HUES64 (cell line): Measurements from ENCODE around the gene TCHP.
"Not testable (repeated sequence)": the region's sequence is repeated elsewhere in the genome, so short reads cannot be mapped to it uniquely, and the experiment has no call there.

ENCODE experiments used
- H3K27ac ChIP-seq: 2 replicates; pipeline ENCODE4 v1.7.0; 2013; ENCODE audit warnings: low read depth, low read length, inconsistent platforms
- H3K27me3 ChIP-seq: 2 replicates; pipeline ENCODE4 v1.6.1; 2013; ENCODE audit warnings: mild to moderate bottlenecking, low read length; ENCODE audit not compliant: insufficient read depth
- H3K36me3 ChIP-seq: 2 replicates; pipeline ENCODE4 v1.6.1; 2013; ENCODE audit warnings: mild to moderate bottlenecking, low read length; ENCODE audit not compliant: insufficient read depth
- H3K4me1 ChIP-seq: 2 replicates; pipeline ENCODE4 v1.6.1; 2013; ENCODE audit warnings: mild to moderate bottlenecking, low read length, moderate library complexity; ENCODE audit not compliant: insufficient read depth
- H3K4me3 ChIP-seq: 2 replicates; pipeline ENCODE4 v1.5.1; 2013; ENCODE audit warnings: mild to moderate bottlenecking, low read length, moderate library complexity
- H3K9ac ChIP-seq: 2 replicates; pipeline ENCODE4 v1.6.1; 2013; ENCODE audit warnings: mild to moderate bottlenecking, low read depth, low read length
- H3K9me3 ChIP-seq: 2 replicates; pipeline ENCODE4 v1.6.1; 2013; ENCODE audit warnings: low read depth, low read length; ENCODE audit not compliant: insufficient read depth
- WGBS: fragments of 150-250, 120-280 bp; methylation state at CpG from one replicate; pipeline ENCODE4 v1.1.7; 2013; ENCODE audit warnings: missing lambda C conversion rate; 5-methylcytosine and 5-hydroxymethylcytosine counted together

TCHP gene

DNA sequence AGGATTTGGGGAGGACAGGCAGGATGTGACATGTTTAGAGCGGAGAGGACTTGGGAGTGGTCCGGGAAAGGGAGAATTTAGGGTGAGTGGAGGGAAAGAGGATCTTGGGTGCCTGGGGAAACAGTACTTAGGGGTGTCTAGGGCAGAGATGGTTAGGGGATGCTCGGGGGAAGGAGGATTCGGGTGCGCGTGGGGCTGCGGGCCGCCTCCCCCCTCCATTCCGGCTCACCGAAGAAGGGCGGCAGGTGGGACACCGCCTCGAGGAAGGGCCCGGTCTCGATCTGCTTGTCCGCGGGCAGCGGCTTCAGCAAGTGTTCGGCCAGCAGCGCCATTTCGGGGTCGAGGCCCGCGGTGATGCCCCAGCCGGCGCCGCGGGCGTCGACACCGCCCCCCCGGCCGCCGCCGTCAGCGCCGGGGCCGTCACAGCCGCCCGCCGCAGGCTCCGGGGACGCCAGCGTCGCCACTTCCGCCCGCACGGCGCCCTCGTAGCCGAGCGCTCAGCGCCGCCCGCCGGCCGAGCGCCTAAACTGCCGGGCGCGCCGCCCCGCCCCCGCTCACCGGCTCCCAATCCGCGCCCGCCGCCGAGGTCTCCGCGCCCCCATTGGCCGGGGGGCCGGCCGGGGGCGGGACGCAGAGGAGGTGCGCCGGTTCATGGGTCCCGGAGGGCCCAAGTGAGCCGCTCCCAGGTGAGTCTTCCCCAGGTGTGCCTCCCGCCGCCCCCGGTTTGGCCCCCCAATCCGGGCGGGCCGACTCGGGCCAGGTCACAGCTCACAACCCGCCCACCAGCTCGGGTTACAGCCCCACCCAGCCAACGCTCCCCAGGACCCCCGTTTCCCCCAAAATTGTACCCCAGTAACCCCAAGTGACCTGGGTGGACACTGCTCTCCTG is 19.8 kb upstream of the TCHP start, which contains the start of gene GLTP:
Gene GLTP, minus strand, starts transcription at position 499 of the 889 bp plus-strand sequence. Its CDS starts 167 bp downstream, at position 332.
- Histone ChIP-seq H3K27me3 (peaks cover 6% of the 10 kb centered on the region), H3K27ac (peak within 1 kb of the TSS; percentile 43; the same call in 1 of the 2 replicates), H3K9ac (peak within 1 kb of the TSS; percentile 77), H3K9me3 (no peaks in the 10 kb centered on the region), H3K4me1 (peaks cover 19% of the 10 kb centered on the region), H3K4me3 (peak within 1 kb of the TSS; percentile 96), H3K36me3 (no peaks in the 10 kb centered on the region)
- WGBS = under 1% methylated on average over 92 of the region's 92 CpGs

DNA sequence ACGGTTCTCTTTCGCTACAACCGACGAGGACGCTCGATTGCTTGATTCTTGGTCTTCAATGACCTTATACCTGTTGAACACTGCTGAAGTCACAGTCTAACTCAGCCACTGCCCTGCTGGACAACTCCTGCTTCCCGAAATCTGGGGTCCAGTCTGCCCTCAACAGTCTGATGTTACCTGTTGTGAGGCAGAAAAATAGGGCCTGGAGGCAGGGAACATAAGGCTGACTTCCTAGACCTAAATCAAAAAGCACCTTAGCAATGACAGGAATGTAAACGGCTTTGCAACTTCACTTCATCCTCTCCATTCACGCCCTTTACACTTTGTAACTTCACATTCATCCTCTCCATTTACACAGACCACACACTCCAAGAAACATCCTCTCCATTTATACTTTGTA is 19.1 kb upstream of the TCHP start:
- H3K36me3 ChIP-seq = no peaks in the 10 kb centered on the region
- peaks cover 19% of the 10 kb centered on the region for H3K4me1 ChIP-seq
- peak overlapping the region; percentile 43; the same call in 1 of the 2 replicates for H3K27ac ChIP-seq
- 4% methylated on average over 9 of the region's 9 CpGs for WGBS
- H3K4me3 ChIP-seq = peak overlapping the region; percentile 96
- H3K9me3 ChIP-seq = no peaks in the 10 kb centered on the region
- peak overlapping the region; percentile 9 for H3K9ac ChIP-seq
- peaks cover 6% of the 10 kb centered on the region for H3K27me3 ChIP-seq

DNA sequence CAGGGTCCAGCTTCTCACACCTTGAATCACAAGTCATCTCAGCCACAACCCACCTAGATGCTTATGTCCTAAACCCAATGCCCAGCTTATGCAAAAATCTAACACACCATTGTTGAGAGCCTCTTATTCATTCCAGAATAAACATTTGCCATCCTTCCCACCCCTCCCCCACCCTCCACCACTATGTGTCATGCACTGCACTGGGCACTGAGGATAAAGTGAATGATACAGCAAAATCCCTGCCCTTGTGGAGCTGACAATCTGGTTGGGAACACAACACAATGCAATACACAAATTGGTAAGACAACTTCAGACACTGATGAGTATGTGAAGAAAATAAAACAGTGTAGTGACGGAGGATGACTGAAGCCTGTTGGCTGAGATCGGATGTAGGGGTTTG is 18.3 kb upstream of the TCHP start:
- 77% methylated on average over 2 of the region's 2 CpGs for WGBS
- Histone ChIP-seq H3K9ac (no peak overlapping the region), H3K36me3 (no peaks in the 10 kb centered on the region), H3K4me1 (peaks cover 19% of the 10 kb centered on the region), H3K9me3 (no peaks in the 10 kb centered on the region), H3K4me3 (peak overlapping the region; percentile 96), H3K27ac (no peak overlapping the region), H3K27me3 (peaks cover 6% of the 10 kb centered on the region)

DNA sequence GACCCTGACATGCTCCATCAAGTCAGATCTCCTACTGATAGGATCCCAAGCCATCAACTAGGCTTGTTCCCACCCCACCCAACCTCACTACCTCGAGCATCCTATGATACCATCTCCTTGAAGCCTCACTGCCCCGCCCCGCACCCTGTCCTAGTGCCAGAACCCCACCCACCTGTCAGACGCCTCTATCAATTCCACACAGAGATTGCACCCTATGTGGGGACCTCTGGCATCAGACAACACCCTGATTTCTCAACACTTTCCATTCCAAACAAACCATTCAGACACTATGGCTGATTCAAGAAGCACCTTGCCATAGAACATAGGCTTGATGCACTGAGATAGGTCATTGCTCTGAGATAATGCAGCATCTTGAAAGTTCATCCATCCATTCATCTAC is 16.6 kb upstream of the TCHP start:
- Histone ChIP-seq H3K4me3 (no peak overlapping the region), H3K27ac (no peak overlapping the region), H3K4me1 (peaks cover 13% of the 10 kb centered on the region; the same call in 1 of the 2 replicates), H3K36me3 (no peaks in the 10 kb centered on the region), H3K27me3 (peaks cover 9% of the 10 kb centered on the region), H3K9ac (no peak overlapping the region), H3K9me3 (no peaks in the 10 kb centered on the region)
- 86% methylated on average over 4 of the region's 4 CpGs for WGBS

DNA sequence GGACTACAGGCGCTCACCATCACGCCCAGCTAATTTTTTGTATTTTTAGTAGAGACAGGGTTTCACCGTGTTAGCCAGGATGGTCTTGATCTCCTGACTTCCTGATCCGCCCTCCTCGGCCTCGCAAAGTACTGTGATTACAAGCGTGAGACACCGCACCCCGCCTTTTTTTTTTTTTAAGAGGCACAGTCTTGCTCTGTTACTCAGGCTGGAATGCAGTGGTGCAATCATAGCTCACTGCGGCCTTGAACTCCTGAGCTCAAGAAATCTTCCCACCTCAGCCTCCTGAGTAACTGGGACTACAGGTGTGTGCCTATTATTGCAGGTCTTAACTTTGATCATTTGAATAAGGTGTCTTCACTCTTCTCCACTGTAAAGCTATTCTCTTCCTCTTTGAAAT is 14.5 kb upstream of the TCHP start:
- Histone ChIP-seq H3K27me3 (peaks cover 5% of the 10 kb centered on the region; the same call in 1 of the 2 replicates), H3K27ac (no peak overlapping the region), H3K36me3 (no peaks in the 10 kb centered on the region), H3K4me1 (peaks cover 11% of the 10 kb centered on the region; the same call in 1 of the 2 replicates), H3K4me3 (no peak overlapping the region), H3K9ac (no peak overlapping the region), H3K9me3 (no peaks in the 10 kb centered on the region)
- WGBS = 93% methylated on average over 10 of the region's 10 CpGs

DNA sequence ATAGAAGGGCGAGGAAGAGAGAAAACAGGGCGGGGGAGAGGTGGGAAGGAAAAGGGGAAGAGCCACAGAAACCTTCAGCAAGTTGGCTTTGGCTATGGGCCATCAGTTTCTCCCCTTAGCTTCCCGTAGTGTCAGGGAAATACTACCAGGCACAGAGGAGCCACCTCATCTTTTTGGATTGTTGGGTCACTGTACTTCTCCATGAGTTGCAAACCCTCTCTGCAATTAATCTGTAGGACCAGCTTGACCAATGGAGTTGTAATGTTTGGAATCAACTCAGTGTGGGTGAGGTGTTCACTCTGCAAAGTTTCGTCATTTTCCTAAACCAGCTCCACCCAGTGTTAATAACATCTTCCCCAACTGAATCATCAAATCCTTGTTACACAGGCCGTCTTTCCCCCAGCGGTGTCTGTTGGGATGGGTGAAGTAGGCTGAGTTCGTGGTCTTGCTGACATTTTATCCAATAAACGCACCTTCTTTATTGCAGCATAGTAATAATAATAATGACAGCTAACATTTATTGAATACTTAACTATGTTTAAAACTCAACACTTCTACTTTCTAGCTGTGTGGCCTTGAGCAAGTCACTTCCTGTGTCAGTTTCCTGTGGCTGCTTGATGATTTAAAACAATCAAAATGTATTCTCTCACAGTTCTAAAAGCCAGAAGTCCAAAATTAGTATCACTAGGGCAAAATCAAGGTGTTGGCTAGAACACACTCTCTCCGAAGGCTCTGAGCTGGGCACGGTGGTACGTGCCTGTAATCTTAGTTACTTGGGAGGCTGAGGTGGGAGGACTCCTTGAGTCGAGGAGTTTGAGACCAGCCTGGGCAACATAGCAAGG is 11.7 kb upstream of the TCHP start:
- peaks cover 17% of the 10 kb centered on the region for H3K27me3 ChIP-seq
- no peak overlapping the region for H3K4me3 ChIP-seq
- no peak overlapping the region for H3K9ac ChIP-seq
- WGBS = 93% methylated on average over 7 of the region's 12 CpGs
- no peaks in the 10 kb centered on the region for H3K9me3 ChIP-seq
- H3K27ac ChIP-seq = no peak overlapping the region
- H3K4me1 ChIP-seq = 0 out of 2 replicates have a peak, but pooled peaks cover 2% of the 10 kb centered on the region
- H3K36me3 ChIP-seq = no peaks in the 10 kb centered on the region

DNA sequence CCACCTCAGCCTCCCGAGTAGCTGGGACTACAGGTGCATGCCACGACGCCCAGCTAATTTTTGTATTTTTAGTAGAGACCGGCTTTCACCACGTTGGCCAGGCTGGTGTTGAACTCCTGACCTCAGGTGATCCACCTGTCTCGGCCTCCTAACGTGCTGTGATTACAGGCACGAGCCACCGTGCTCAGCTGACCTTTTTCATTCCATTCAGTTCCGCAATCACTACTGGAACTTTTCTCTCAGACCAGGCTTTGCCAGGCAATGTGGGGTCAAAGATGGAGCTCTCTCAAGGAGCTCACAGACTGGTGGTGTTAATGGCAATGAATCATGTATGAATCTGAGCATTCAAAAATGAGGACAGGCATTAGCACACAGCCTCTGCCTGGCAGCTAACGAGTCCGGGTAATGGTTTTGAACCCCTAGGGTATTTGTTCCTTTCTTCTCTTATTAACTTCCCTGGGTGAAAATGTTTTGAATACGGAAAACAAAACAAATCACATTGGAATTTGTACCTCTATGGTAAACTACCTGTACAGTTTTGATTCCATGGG is 9.4 kb upstream of the TCHP start:
- Histone ChIP-seq H3K4me3 (no peak overlapping the region), H3K27me3 (peaks cover 27% of the 10 kb centered on the region), H3K36me3 (no peaks in the 10 kb centered on the region), H3K27ac (no peak overlapping the region), H3K4me1 (0 out of 2 replicates have a peak, but pooled peaks cover 2% of the 10 kb centered on the region), H3K9me3 (no peaks in the 10 kb centered on the region), H3K9ac (no peak overlapping the region)
- 90% methylated on average over 12 of the region's 13 CpGs for WGBS

DNA sequence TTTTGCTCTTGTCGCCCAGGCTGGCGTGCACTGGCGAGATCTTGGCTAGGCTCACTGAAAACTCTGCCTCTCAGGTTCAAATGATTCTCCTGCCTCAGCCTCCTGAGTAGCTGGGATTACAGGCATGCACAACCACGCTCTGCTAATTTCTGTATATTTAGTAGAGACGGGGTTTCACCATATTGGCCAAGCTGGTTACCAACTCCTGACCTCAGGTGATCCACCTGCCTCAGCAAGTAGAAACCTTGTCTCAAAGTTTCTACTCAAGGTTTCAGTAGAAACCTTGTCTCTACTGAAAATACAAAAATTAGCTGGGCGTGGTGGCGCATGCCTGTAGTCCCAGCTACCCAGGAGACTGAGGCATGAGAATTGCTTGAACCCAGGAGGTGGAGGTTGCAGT is 8.3 kb upstream of the TCHP start:
- H3K27me3 ChIP-seq = peaks cover 35% of the 10 kb centered on the region
- H3K36me3 ChIP-seq, H3K4me1 ChIP-seq, H3K9ac ChIP-seq, H3K27ac ChIP-seq, H3K9me3 ChIP-seq, H3K4me3 ChIP-seq: not testable (repeated sequence)
- 94% methylated on average over 7 of the region's 7 CpGs for WGBS

DNA sequence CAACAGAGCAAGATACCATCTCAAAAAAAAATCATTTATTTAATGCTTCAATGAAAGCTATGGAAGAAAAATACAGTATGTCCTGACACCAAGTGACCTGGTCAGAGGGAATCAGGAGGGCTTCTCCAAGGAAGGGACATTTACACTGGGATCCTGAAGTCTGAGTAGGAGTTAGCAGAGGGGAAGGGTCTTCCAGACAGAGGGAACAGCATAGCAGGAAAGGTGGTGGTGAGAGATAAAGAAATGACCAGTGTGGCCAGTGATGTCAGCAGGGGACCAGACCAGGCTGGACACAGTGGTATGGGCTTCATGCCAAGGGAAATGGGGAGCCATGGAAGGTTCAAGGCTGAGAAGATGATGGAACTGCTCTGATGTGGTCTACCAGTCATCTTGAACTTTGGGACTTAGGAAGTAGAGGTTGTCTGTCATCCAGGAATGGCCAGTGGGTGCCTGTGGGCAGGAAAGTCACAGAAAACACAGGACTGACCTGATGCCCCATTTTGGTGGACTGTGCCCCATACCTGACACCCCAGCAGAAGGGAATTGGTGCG is 7.8 kb upstream of the TCHP start:
- 89% methylated on average over 1 of the region's 1 CpG for WGBS
- 0 out of 2 replicates have a peak, but pooled peaks cover 2% of the 10 kb centered on the region for H3K4me1 ChIP-seq
- no peak overlapping the region for H3K27ac ChIP-seq
- H3K9ac ChIP-seq = no peak overlapping the region
- no peaks in the 10 kb centered on the region for H3K36me3 ChIP-seq
- H3K4me3 ChIP-seq = no peak overlapping the region
- peaks cover 41% of the 10 kb centered on the region for H3K27me3 ChIP-seq
- no peaks in the 10 kb centered on the region for H3K9me3 ChIP-seq

DNA sequence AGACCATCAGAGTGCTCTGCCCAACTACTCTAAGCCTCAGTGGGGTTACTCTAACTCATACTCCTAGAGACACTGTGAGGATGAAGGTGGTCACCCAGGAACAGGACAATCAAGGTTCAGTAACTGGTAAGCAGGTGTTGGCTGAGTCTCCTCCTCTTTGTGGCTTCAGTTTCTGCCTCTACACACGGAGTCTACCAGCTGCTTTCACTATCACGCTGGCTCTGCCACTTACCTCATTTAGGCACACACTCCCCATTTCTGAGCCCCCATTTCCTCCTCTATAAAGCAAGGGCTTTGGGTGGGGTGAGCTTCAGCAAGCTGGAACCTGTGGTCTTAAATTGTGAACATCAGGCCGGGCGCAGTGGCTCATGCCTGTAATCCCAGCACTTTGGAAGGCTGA is 7.3 kb upstream of the TCHP start:
- Histone ChIP-seq H3K9ac (no peak overlapping the region), H3K4me3 (no peak overlapping the region), H3K27me3 (peaks cover 46% of the 10 kb centered on the region), H3K27ac (no peak overlapping the region), H3K4me1 (0 out of 2 replicates have a peak, but pooled peaks cover 2% of the 10 kb centered on the region), H3K36me3 (no peaks in the 10 kb centered on the region), H3K9me3 (no peaks in the 10 kb centered on the region)
- 81% methylated on average over 4 of the region's 4 CpGs for WGBS
